Peyer's patch (tissue), 4 donors: ENCODE measurements around the gene SPSB4.

Source experiments
- CTCF ChIP-seq, 6 experiments: fragments of 450-650 bp in 4 of 6; fragments of 200-600 bp in 2 of 6; sonication (generic) in 1 of 6; IDR thresholded peaks; one replicate each; pipeline ENCODE4 v1.5.1; 2017 to 2019; ENCODE audit warnings: antibody characterized with exemption in 6 of 6, mild to moderate bottlenecking in 3 of 6, moderate library complexity in 1 of 6
- POLR2A ChIP-seq, 2 donors: fragments of 450-650 bp; IDR thresholded peaks; one replicate each; pipeline ENCODE4 v1.5.1; 2017; ENCODE audit warnings: antibody characterized with exemption in 2 of 2, mild to moderate bottlenecking in 2 of 2, moderate library complexity in 2 of 2

GRCh38 chr3:141151439-141151838 is 100.3 kb downstream of the SPSB4 start:
- no peak for TF ChIP-seq CTCF (IDR thresholded peaks at IDR 0.05)
- no peak for TF ChIP-seq POLR2A (IDR thresholded peaks at IDR 0.05)
